RPMI7951 (cell line): ENCODE results near the gene TIMM29. TPM values are rescaled to one million over a fixed set of nuclear protein-coding genes. Genes with fewer than 3 reads are reported as not detected.

Experiments used
- DNase-seq: peaks from one replicate; pipeline ENCODE4 v3.0.0-alpha.2; 2012; ENCODE audit warnings: low read depth
- total RNA-seq: library from RNA; depleted of rRNA; stranded (reverse); fragments of >200 nt; shearing (Covaris generic); gene quantifications from 2 replicates; pipeline ENCODE4 v1.2.3, GENCODE V29; 2014; rRNA removed

TIMM29 gene
- 20.4 and 32.0 TPM in 2 replicates for total RNA-seq

- peak; percentile 97 for DNase-seq
Observed at GRCh38 chr19:10928563-10929401, at the start of gene TIMM29, which contains the start of gene YIPF2. Gene TIMM29, plus strand, starts transcription at chr19:10928811. Its CDS starts 12 bp downstream, at chr19:10928823. Gene YIPF2, minus strand, starts transcription at chr19:10928639. Its CDS starts 229 bp downstream, at chr19:10928410.

DNA sequence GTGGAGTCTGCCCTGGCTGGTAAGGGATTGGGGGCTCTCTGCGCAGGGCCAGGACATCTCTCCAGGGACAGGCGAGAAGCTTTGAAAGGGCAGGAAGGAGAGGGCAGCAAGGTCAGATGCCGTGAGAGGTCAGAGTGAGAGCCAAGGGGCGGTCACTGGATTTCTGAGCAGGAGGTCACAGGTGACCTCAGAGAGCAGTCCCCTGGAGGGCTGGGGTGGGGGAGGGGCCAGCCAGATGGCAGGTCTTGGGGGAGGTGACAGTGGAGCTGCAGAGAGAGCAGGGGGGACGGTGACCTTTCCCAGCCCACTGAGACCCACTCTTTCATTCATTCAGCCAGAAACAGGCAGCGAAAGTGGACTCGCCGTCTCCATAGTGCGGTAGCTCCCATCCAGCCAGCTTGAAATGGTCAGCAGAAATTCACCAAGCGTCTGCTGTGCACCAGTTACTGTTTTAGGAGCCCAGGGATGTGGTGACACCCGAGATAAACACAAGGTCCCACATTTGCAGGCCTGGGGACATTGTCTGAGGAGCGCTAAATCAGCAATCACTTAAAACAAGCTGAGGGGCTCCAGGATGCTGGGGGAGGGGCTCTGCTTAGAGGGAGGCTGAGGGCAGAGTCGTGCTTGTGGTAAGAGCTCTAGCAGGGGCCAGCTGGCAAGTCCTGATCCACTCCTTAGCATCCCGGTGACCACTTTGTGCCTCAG, 47.1 kb upstream of the TIMM29 start:
- no peak for DNase-seq

- DNase-seq, result no peak
Observed at GRCh38 chr19:10882108-10882457, 46.5 kb upstream of the TIMM29 start.

- peak; percentile 32 for DNase-seq
Observed at GRCh38 chr19:10884274-10884673, 44.3 kb upstream of the TIMM29 start.

GRCh38 chr19:10885201-10886169, 43.1 kb upstream of the TIMM29 start:
- DNase-seq, result no peak

DNA sequence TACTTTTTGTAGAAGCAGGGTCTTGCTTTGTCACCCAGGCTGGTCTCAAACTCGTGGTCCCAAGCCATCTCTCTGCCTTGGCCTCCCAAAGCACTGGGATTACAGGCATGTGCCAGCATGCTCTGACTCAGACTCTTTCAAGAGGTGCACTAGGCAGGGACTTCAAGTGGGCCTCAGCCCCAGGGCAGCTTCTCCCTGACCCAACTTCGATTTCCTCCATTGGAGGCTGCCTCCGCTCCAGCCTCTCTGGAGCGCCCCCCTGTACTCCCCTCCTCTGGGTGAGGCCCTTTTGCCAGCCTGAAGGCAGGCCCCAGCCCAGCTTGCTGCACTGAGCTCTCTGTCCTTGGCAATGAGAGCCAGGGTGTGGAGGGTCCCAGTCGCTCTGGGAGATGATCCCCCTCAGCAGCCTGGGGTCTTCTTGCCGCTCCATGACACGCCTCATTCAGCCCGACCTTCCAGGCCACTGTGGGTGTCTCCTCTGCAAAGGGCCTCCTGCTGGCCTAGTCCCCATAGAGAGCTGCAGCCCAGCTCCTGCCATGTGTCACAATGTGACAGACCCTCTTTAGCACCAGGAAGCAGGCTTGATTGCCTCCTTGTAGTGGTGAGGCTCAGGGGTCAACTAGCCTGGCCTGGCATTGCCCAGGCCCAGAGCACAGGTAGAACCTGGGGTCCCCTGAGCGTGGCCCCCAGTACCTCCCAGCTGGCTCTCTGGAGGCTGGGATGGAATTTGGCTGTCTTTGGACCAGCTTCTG, 40.8 kb upstream of the TIMM29 start:
- no peak for DNase-seq

GRCh38 chr19:10888421-10888866, 40.2 kb upstream of the TIMM29 start:
- no peak for DNase-seq

DNA sequence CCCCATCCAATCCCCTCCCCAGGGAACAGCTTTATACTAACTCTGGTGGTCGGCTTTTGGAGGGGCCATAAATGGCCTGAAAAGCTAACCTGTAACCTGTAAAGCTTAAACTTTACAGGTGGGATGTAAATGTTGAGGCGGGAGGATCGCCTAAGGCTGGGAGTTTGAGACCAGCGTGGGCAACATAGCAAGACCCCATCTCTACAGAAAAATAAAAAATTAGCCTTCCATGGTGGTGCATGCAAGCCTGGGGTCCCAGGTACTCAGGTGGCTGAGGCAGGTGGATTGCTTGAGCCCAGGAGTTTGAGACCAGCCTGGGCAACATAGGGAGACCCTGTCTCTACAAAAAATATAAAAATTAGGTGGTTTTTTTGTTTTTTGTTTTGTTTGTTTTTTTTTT, 38.7 kb upstream of the TIMM29 start:
- DNase-seq, result no peak

- DNase-seq, result no peak
Observed at GRCh38 chr19:10891405-10892086, 37.1 kb upstream of the TIMM29 start.

- no peak for DNase-seq
Observed at GRCh38 chr19:10892256-10892655, 36.4 kb upstream of the TIMM29 start.

DNA sequence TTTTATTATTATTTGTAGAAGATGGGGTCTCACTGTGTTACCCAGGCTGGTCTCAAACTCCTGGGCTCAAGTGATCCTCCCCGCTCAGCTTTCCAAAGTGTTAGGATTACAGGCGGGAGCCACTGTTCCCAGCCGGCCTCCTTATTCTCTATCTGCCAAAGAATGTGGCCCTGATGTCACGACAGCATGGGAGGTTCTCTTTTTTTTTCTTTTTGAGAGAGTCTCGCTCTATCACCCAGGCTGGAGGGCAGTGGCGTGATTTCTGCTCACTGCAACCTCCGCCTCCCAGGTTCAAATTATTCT, 33.7 kb upstream of the TIMM29 start:
- no peak for DNase-seq

- no peak for DNase-seq
Observed at GRCh38 chr19:10895363-10895762, 33.2 kb upstream of the TIMM29 start.

- no peak for DNase-seq
Observed at GRCh38 chr19:10895920-10896319, 32.7 kb upstream of the TIMM29 start.

- DNase-seq, result no peak
Observed at GRCh38 chr19:10896851-10897526, 31.6 kb upstream of the TIMM29 start.

DNA sequence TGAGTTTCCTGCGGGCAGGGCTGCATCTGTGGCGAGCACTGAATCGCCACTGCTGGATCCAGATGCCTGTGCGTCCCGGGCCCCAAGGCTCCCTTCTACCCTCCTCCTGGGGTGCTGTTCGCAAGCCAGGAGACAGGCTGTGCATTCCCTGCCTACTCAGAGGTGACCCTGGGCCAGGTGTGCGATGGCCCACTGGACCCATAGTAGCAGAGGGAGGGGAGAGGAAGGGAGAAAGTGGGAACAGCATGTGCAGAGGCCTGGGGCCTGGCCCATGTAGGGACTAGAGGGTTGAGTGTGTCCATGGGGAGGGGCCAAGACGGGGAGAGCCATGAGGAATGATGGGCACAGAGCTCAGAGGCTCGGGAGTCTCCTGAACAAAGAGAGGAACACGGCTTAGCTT, 30.0 kb upstream of the TIMM29 start:
- no peak for DNase-seq

DNA sequence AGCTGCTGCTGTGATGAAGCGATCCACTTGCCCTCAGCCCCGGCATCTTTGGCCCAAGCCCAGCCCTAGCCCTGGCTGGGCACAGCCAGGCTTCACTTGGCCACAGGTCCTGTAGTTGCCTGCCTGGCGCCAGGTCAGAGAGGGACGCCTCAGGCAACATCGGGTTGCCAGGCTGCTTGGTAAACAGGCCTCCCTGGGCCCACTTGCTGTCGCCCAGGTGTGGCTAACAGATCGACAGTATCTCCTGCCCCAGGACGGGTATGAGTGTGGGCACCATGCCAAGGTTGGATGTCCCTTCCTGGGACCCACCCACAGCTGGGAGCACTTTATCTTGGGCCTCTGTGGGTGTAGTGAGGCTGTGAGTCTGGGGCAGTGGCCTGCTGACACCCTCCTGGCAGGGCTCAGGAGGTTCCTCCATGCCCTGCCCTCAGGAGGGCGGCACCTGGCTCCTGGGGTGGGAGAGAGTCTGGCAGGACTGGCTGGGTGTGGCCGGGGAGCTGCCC, 29.4 kb upstream of the TIMM29 start:
- DNase-seq, result no peak

DNA sequence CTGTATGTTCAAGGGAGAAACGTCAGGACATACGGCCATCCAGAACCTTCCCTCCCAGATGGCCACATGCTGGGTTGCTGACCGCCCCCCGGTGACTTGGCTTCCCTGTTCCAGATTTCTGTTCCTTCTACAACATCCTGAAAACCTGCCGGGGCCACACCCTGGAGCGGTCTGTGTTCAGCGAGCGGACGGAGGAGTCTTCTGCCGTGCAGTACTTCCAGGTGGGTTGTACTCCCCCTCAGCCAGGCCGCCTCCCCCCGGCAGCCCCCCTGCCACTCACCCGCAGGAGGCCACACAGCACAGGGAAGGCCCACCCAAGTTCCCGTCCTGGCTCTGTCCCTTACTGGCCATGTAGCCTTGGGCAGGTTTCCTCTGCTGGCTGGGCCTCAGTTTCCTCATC, 20.7 kb upstream of the TIMM29 start:
- no peak for DNase-seq

GRCh38 chr19:10908380-10908960, 20.1 kb upstream of the TIMM29 start:
- no peak for DNase-seq

- DNase-seq, result peak; percentile 44
Observed at GRCh38 chr19:10911579-10912363, 16.8 kb upstream of the TIMM29 start.
